Cardiac septum (tissue), 1 donor: Measurements from ENCODE around the gene PPP1R14D. TPM values are rescaled to one million over a fixed set of nuclear protein-coding genes. Genes with fewer than 3 reads are reported as not detected.

Experiments used
- DNase-seq: peaks from one replicate; pipeline ENCODE4 v3.0.0-alpha.2; 2020; ENCODE audit warnings: low spot score
- intact Hi-C: fragments of 100-400 bp; cut with DNase I; formaldehyde crosslinking; loops from one replicate; pipeline ENCODE4 v1.14.0; 2022
- total RNA-seq: library from RNA; stranded (reverse); fragmentation: NEBNext Ultra II Directional; extraction: Animal tissue kit (Norgen Biotek cat#: 25700); gene quantifications from one replicate; pipeline ENCODE4 v1.2.1, GENCODE V29; 2021
- donor health status: DM: no; HTN: no; CAD: no.

PPP1R14D gene
- total RNA-seq, 1 donor from 2014 or later: not detected

- intact Hi-C loops: no loop called here
- no peak for DNase-seq
Measured at GRCh38 chr15:40793216-40793989, 35.1 kb downstream of the PPP1R14D start.

DNA sequence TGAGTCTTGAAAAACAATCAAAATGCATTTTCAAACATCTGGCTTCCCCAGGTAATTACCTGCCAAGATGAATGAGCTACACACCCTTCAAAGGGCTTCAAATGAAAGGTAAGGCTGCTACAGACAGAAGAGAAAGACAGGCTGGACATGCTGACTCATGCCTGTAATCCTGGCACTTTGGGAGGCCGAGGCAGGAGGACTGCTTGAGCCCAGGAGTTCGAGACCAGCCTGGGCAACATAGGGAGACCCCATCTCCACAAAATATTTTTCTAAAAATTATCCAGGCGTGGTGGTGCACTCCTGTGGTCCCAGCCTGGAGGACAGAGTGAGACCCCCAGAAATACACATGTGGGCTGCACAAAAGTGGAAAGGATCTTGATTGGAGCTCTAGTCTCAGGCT, 36.1 kb downstream of the PPP1R14D start:
- intact Hi-C loops: no loop called here

DNA sequence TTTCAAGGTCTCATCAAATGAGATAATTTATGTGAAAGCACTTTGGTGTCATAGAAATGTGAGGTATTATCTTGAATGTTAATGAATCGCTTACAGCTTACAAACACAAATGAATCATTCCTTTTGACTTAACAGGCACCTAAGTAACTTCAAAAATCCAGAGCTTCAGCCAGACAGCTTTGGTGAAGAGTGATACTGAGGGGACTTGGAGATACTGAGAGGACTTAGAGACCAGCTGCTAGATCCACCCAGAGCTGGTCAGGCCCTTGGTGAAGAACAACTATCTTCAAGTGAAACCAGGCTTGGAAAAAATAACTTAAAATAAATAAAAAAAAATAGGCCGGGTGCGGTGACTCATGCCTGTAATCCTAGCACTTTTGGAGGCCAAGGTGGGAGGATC, 37.8 kb downstream of the PPP1R14D start:
- no peak for DNase-seq
- intact Hi-C loops: no loop called here

More for the DNA sequence above, 36.1 kb downstream of the PPP1R14D start:
- no peak for DNase-seq

- DNase-seq: no peak
- intact Hi-C loops: no loop called here
Measured at GRCh38 chr15:40789999-40790398, 38.5 kb downstream of the PPP1R14D start.

DNA sequence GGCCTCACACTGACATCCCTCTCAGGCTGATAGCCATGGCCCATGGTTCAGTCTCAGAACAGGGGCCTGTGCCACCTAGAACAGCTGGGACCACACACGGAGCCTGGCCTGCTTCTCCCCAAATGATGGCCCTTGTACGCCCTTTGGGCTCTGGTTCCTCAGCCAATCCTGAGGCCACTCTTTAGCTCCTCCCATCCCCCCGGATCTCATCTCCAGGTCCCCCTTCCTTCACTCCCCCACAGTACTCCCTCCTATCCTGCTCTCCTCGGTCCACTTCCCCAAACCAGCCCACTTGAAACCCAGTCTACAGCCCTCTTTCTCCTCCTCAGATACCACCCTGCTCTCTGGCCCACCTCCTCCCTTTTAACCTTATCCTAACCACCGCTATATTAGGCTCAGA, 39.4 kb downstream of the PPP1R14D start:
- DNase-seq: no peak
- intact Hi-C loops: no loop called here

- intact Hi-C loops: no loop called here
- no peak for DNase-seq
Measured at GRCh38 chr15:40787991-40788390, 40.5 kb downstream of the PPP1R14D start.

DNA sequence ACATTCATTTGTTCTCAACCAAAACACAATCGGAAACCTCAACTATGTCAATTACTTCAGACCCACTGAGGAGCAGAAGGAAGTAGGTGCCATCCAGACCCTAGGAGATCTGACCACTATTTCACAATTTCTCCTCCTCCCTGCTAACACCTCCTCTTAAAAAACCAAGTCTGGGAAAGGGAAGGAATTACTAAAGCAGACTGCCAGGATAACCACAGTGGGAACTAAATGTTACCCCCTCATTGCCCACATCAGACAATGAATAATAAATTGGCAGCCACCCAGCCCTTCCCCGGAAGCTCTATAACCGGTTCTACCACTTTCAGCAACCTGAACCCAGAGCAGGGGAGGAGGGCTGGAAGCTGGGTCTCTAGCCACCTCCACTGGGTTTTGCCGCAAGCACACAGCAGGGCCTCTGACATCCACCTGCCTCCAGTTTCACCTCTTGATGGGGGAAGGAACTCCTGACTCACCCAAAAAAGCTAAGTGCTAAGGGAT, 41.1 kb downstream of the PPP1R14D start:
- no peak for DNase-seq
- intact Hi-C loops: no loop called here

- no peak for DNase-seq
- intact Hi-C loops: no loop called here
Measured at GRCh38 chr15:40785814-40786213, 42.7 kb downstream of the PPP1R14D start.

GRCh38 chr15:40785164-40785563, 43.3 kb downstream of the PPP1R14D start:
- intact Hi-C loops: no loop called here
- no peak for DNase-seq

- intact Hi-C loops: no loop called here
- DNase-seq: no peak
Measured at GRCh38 chr15:40782609-40783227, 45.8 kb downstream of the PPP1R14D start.

- intact Hi-C loops: no loop called here
Measured at GRCh38 chr15:40776537-40777141, 51.9 kb downstream of the PPP1R14D start.

DNA sequence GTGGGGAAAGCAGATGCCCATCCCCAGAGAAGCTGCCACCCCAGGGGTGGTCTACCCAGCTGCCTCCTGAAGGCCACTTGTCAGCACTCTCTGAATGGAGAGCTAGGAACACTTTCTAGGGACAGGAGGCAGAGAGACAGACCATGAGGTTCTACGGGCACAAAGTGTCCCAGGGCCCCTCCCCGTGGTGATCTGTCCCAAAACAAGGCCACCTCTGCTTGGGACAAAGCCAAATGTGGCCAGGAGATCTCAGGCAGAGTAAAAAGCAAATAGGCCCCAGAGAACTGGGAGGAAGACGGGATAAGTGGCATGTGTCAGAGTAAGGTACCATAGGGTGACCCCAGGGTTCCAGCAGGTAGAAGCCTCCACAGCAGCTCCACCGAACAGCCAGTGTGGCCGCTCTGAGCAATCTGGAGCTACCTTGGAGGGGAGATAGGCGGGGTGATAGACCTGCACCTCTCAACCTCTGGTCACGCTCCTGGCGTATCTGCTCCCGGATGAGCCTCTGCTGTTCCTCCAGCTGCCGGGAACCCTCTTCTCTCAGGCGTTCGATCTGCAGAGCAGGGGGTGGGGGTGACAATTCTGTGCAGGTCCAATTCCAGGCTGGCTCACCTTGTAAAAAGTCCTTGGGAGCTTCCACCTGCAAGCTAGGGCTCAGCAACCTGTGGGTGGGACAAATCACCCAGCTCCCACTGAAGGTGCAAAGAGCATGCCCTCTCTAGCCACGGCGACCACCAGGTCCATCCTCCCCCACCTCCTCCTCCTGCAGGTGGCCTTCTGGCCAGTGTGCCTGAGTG, 52.6 kb downstream of the PPP1R14D start:
- DNase-seq: no peak
- intact Hi-C loops: no loop called here

More at GRCh38 chr15:40776537-40777141, 51.9 kb downstream of the PPP1R14D start:
- no peak for DNase-seq

- intact Hi-C loops: no loop called here
- DNase-seq: no peak
Measured at GRCh38 chr15:40775007-40775406, 53.5 kb downstream of the PPP1R14D start.

GRCh38 chr15:40773902-40774301, 54.6 kb downstream of the PPP1R14D start:
- no peak for DNase-seq
- intact Hi-C loops: no loop called here

DNA sequence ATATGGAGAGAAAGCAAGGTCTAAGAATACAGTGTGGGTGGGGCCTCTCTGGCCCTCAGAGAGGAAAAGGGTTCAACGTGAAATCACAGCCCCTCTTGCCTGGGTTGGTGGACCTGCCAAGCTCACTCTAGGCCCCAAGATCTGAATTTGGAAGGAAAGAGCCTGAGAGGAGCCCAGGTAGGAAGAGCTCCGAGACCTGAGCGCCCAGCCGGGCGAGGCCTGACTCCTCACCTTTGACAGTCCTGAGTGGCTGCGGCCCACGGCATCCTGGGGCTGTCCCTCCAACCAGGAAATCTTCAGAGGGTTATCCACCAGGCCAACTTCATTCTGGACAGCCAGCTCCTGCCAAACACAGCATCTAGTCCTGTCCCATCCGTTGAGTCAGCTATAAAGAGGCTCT, 55.0 kb downstream of the PPP1R14D start:
- no peak for DNase-seq
- intact Hi-C loops: no loop called here

GRCh38 chr15:40772014-40772413, 56.5 kb downstream of the PPP1R14D start:
- intact Hi-C loops: no loop called here
- no peak for DNase-seq

- intact Hi-C loops: no loop called here
- no peak for DNase-seq
Measured at GRCh38 chr15:40771242-40771641, 57.3 kb downstream of the PPP1R14D start.

GRCh38 chr15:40770147-40770721, 58.3 kb downstream of the PPP1R14D start:
- intact Hi-C loops: no loop called here

GRCh38 chr15:40769274-40770146, 59.0 kb downstream of the PPP1R14D start, which contains the start of gene C15orf62:
C15orf62 (plus strand) TSS chr15:40769980; CDS start chr15:40770496, 516 bp downstream.
- DNase-seq: no peak

More at GRCh38 chr15:40770147-40770721, 58.3 kb downstream of the PPP1R14D start:
- DNase-seq: no peak

More at GRCh38 chr15:40769274-40770146, 59.0 kb downstream of the PPP1R14D start, which contains the start of gene C15orf62:
- intact Hi-C loops: no loop called here
